ENCODE data around the gene MGMT.

The MGMT gene

DNA sequence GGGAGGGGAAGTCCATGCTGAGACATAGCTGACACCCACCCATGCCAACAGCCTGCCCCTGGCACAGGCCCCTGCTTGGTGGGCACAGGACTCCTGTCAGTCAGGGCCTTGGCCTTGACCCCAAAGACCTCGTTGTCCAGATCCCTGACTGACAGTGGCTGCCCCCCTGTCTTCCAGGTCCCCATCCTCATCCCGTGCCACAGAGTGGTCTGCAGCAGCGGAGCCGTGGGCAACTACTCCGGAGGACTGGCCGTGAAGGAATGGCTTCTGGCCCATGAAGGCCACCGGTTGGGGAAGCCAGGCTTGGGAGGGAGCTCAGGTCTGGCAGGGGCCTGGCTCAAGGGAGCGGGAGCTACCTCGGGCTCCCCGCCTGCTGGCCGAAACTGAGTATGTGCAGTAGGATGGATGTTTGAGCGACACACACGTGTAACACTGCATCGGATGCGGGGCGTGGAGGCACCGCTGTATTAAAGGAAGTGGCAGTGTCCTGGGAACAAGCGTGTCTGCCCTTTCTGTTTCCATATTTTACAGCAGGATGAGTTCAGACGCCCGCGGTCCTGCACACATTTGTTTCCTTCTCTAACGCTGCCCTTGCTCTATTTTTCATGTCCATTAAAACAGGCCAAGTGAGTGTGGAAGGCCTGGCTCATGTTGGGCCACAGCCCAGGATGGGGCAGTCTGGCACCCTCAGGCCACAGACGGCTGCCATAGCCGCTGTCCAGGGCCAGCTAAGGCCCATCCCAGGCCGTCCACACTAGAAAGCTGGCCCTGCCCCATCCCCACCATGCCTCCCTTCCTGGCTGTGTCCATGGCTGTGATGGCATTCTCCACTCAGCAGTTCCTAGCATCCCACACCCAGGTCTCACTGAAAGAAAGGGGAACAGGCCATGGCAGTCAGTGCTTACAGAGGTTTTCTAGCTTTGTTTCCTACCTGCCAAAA lies 299.8 kb downstream of the MGMT start:
- no peak for DNase-seq

- no peak for DNase-seq
Observed at GRCh38 chr10:129767751-129768150, 300.7 kb downstream of the MGMT start.

DNA sequence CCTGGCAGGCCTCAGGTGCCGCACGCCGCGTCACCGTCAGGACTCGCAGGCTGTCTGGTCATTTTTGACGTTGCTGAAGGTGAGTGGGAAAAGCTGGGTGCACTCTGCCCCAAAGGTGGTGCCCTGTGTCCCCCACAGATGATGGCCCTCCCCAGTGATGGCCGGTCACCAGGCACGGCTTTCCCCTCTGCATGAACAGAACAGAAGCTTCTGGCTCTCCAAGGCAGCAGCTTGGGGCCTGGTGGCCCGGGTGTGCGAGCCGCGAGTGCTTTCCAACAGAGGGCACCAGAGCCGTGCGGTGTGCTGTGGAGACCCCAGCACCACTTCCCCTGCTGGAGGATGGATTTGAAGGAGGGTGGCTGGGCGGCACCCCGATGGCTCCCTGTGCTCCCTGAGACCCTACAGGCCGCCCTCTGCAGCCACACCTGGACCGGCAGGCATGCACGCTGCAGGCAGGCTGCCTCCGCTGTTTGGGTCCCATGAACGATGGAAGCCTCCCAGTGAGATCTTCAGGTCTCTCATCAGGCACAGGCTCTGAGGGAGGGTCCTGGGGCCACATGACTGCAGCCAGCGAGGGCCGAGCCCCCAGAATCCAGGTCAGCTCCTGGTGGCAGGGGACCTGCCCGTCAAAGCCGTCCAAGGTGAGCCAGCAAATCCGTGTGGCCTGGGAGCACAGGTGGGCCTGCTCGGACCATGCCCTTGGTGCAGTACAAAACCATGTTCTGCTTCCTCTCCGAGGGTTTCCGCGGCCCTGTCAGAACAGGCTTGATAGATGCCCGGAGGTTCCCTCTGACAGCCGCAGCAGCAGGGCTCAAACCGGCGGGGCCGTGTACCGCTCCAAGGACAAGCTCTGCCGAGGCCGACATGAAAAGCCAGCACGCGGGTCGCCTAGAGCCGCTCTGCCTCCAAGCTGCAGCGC lies 301.7 kb downstream of the MGMT start:
- DNase-seq = no peak

GRCh38 chr10:129769381-129770116 lies 302.5 kb downstream of the MGMT start:
- no peak for DNase-seq

DNA sequence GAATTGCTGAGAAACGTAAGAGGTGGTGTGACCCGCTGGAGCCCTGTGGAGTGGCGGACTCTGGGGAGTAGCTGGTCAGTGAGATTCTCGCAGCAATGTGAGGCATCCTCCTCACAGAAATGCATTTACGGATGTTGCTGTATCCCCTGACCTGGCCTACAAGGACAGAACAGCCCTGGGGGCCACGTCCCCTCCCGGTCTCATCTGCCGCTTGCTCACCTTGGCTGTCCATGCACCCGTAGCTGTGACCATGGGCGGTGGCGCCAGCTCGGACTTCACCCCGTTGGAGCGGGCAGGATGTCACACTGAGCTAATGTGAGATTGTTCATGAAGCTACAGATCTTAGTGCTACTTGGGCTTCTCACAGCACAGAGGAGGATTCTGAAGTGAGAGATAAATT lies 303.2 kb downstream of the MGMT start:
- DNase-seq = no peak

DNA sequence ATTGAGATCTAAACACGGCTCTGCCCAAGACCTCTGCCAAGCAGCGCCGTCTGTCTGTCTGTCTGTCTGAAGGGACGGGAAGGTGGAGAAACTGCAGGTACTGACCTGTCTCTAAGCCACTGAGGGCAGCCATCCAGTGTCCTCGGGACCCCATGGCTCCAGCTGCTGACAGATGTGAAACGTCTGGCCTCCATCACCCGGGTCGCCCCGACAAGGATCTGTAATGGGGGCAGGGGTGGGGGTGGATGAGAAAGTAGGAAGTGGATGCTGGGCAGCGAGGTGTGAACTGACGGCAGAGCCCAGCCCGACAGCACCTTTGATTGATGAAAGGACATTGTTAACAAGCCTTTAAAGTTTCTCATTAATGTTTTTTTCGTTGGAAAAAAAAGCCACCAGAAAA lies 304.0 kb downstream of the MGMT start:
- no peak for DNase-seq

GRCh38 chr10:129771576-129771975 lies 304.5 kb downstream of the MGMT start:
- no peak for DNase-seq

DNA sequence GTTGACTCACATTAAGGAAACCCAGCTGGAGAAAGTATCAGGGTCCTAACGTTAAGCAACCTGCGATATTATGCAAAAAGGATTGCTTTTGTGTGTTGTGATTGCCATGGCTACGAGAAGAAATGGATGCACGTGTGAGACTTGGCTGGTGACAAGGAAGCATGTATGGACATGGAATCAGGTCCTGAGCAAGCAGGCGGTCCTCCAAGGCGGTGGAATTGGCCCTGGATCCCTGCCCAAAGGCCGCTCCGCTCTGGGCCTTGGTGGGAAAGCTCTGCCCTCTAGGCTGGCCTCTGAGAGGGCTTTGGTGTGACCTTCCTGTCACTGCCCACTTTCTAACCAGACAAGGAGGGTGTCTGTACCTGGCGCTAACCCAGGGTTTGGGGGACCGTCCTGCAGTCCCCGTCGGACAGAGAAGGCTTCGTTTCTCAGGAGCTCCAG lies 305.0 kb downstream of the MGMT start:
- no peak for DNase-seq

DNA sequence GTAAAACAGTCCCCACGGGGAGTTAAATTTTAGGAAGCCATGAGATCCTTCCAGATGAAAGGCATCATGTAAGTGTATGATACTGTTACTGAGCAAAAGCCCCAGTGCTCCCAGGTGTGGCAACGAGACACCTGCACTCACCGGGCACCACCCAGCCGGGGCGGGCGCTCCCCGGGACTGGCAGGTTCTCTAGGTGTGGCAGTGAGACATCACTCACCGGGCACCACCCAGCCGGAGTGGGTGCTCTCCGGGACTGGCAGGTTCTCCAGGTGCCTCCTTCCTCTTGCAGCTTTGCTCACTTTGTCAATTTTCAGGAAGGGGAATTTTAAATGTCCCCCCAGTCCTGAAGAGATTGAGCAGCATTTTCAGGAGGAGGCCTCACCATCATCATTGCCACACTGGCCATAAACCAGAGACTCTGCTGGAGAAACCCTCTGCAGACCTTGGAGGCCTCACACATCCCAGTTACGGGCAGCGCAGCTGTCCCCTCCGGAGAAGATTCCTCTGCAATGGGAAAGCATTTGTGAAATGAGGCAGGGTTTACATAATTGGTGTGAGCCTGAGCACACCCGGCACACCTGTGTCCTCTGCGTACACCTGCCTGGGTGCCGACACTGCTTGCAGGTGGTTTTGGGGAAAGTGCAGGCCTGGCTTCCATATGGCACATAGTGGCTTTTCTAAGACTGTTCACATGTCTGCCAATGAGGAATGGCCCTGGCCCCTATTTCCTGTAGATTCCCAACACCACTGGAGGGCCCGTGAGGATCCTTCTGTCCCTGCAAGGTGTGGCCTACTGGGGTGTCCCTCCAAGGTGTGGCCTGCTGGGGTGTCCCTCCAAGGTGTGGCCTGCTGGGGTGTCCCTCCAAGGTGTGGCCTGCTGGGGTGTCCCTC lies 305.7 kb downstream of the MGMT start:
- DNase-seq = no peak

GRCh38 chr10:129773359-129773990 lies 306.4 kb downstream of the MGMT start:
- DNase-seq = no peak

DNA sequence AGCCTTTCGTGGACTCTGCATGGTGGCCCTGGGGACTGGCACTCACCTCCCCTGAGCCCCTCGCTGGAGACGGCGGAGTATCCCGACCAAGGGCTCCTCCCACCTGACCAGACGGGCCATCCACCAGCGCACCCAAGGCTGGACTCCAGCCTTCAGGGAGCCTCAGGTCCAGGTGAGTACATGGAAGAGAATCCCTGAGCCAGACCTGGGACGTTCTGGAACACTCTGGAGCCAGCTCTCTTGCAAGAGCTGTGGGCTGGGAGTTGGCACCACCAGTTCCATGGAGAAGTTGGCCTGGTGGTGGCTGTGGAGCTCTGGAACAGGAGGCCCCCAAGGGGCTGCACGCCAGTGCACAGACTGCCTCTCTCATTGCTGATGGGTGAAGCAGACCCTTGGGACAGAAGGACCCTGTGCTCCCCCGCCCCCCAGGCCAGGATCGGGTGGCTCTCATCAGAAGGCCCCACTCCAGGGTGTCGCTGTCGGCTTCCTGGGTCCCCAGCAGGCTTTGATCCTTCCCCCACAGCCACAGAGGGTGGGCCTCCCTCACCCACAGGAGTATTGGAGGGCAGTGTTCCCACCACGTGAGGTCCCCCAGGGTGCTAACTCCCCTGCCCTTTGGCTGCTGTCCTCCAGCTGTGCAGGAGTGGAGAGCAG lies 307.2 kb downstream of the MGMT start:
- DNase-seq = no peak

DNA sequence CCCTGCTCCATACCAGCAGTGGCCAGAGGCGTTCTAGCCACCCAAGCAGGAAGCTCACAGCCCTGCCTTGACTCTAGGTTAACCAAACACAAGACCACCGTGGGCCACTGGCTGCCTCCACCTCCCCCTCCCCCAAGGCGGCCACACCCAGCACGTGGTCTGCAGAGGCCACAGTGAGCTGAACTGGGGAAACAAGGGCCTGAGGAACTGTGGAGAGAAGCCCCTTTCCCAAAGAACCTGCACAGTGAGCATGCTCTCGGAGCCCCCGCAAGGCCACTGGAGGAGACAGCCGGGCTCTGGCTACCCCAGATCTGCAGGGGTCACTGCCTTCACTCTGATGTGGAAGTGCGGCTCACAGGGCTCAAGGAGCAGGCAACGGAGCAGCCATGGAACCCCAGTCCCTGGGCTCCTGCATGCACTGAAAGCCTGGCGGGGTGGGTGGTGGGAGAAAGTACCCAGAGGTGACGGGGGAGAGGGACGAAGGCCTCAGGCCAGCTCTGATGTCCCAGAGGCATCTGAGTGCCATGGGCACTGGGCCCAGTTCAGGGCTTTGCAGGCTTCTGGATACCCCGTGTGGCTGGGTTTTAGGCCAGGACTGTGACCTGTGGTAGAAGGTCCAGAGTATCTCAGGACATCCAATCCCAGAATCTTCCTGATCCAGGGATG lies 307.8 kb downstream of the MGMT start:
- no peak for DNase-seq

- DNase-seq = no peak
Observed at GRCh38 chr10:129775681-129776080, 308.6 kb downstream of the MGMT start.

GRCh38 chr10:129777687-129778086 lies 310.6 kb downstream of the MGMT start:
- no peak for DNase-seq

GRCh38 chr10:129778571-129778970 lies 311.5 kb downstream of the MGMT start:
- no peak for DNase-seq

DNA sequence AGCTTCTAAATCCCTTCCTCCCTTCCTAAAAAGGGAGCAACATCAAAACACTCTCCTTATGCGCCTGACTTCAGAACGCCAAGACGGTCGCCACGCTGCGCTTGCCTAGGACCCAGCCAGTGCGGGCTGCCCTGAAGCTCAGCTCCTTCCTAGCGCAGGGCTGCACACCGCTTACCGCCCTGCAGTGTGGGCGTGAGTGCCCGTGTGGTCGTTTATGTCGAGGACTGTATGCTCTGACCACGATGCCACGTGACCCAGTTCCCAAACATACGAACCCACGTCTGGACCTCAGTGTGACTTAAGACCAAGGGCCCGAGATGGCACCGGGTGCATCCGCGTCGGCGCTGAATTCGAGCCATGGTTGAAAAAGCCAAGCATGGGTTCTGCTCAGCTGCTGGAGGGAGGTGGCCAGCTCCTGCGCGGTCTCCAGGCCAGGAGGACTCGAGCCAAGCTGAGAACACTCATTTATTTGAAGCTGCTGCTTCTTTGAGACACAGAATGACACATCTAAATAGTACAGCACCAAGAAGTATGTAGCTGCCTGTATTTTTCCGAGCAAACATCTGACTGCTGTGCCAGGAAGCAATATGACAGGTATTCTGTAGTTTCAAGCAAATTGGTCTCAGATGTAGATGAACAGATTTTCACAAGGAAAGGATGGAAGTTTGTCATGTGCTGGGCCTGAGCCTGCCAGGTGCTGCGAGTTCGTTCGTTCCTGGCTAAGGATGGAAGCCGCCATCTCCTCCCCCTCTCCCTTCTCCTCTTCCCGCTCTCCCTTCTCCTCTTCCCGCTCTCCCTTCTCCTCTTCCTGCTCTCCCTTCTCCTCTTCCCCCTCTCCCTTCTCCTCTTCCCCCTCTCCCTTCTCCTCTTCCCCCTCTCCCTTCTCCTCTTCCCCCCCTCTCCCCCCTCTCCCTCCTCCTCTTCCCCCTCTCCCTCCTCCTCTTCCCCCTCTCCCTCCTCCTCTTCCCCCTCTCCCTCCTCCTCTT lies 312.4 kb downstream of the MGMT start:
- DNase-seq = no peak

DNA sequence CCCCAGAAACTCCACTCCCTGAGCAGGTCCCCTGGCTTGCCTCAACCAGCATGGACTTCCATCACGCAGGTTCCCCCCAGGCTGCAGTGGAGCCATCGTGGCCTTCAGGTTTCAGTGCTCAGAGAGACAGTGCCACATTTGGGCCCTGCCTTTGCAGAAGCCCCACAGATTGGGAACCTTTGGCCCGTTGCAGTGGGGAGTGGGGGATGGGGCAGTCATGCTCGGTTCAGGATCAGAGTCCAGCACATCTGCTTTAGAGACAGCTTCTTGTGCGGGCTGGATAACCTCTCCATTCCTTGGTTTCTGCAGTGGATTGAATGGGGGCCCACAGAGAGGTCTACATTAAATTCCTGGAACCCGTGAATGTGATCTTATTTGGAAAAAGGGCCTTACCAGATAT lies 313.2 kb downstream of the MGMT start:
- no peak for DNase-seq

DNA sequence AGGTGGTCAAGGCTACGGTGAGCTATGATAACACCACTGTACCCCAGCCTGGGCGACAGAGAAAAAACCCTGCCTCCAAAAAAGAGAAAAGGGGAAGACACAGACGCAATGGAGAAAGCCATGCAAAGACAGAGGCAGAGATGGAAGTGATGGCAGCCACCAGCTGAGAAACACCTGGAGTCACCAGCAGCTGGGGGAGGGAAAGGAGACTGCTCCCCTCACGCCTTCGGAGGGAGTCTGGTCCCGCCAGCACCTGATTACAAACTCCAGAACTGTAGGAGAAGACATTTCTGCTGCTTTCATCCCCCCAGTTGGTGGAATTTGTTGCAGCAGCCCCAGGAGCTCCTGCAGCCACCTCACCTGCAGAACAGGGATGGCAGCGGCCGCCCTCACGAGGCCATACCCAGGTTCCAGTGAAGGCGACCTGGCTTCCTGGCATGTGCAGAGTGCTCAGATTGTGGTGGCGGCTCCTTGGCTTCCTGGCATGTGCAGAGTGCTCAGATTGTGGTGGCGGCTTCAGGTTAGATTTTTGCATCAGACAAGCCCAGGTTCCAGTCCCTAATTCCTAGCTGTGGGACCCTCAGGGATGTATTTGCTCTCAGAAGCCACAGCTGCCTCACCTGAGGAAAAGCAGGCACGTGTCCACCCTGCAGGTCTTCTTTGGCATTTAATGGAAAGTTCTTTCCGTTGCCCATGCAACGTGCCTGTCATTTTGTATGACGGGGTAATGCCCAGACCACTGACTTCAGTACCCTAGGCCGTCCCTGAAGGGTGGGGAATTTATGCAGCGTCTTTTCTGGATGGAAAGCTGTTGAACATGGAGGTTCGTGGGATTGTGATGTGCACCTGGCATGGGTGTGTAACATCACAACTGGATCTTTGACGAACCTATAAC lies 314.1 kb downstream of the MGMT start:
- DNase-seq = no peak
